Stimulated activated CD8-positive, alpha-beta memory T cell treated with anti-CD3 and anti-CD28 coated beads, Interleukin-4, amount 100 ng/mL, for 4 hours (primary cell): ENCODE data around the gene ACACA.

Source experiments
- DNase-seq, 2 donors: peaks; one replicate each; pipeline ENCODE4 v3.0.0-alpha.2; 2020; ENCODE audit warnings: low read depth in 2 of 2, low spot score in 1 of 2

Gene ACACA

GRCh38 chr17:37239690-37240334 lies 166.8 kb downstream of the ACACA start:
- DNase-seq, result no peak

GRCh38 chr17:37234106-37234505 lies 172.5 kb downstream of the ACACA start:
- DNase-seq, result no peak

- no peak for DNase-seq
These were observed 173.6 kb downstream of the ACACA start for GRCh38 chr17:37233036-37233435.

GRCh38 chr17:37231887-37232286 lies 174.7 kb downstream of the ACACA start:
- no peak for DNase-seq

GRCh38 chr17:37230633-37231032 lies 176.0 kb downstream of the ACACA start:
- no peak for DNase-seq

- no peak for DNase-seq
These were observed 181.2 kb downstream of the ACACA start for GRCh38 chr17:37225465-37225864.

- no peak for DNase-seq
These were observed 184.8 kb downstream of the ACACA start for GRCh38 chr17:37221865-37222264.

GRCh38 chr17:37220607-37220953 lies 186.1 kb downstream of the ACACA start:
- DNase-seq, result no peak

- no peak for DNase-seq
These were observed 186.6 kb downstream of the ACACA start for GRCh38 chr17:37219876-37220606.

GRCh38 chr17:37218849-37219248 lies 187.8 kb downstream of the ACACA start:
- no peak for DNase-seq

GRCh38 chr17:37214416-37214815 lies 192.2 kb downstream of the ACACA start:
- no peak for DNase-seq

- DNase-seq, result no peak
These were observed 192.7 kb downstream of the ACACA start for GRCh38 chr17:37213927-37214326.

- DNase-seq, result no peak
These were observed 194.5 kb downstream of the ACACA start for GRCh38 chr17:37212179-37212578.

- DNase-seq, result no peak
These were observed 195.5 kb downstream of the ACACA start for GRCh38 chr17:37211136-37211535.

- no peak for DNase-seq
These were observed 199.5 kb downstream of the ACACA start for GRCh38 chr17:37207103-37207502.

- DNase-seq, result no peak
These were observed 200.3 kb downstream of the ACACA start for GRCh38 chr17:37206299-37206698.

- DNase-seq, result no peak
These were observed 206.1 kb downstream of the ACACA start for GRCh38 chr17:37200497-37200896.

GRCh38 chr17:37197336-37197735 lies 209.3 kb downstream of the ACACA start:
- DNase-seq, result no peak

- no peak for DNase-seq
These were observed 212.4 kb downstream of the ACACA start for GRCh38 chr17:37194208-37194607.

- no peak for DNase-seq
These were observed 215.4 kb downstream of the ACACA start for GRCh38 chr17:37191219-37191618.

- no peak for DNase-seq
These were observed 216.1 kb downstream of the ACACA start for GRCh38 chr17:37190493-37190892.

- no peak for DNase-seq
These were observed 218.5 kb downstream of the ACACA start for GRCh38 chr17:37188157-37188556.

- DNase-seq, result no peak
These were observed 219.4 kb downstream of the ACACA start for GRCh38 chr17:37187262-37187661.
